ENCODE measurements around the gene MTG1. TPM values are rescaled to one million over a fixed set of nuclear protein-coding genes. Genes with fewer than 3 reads are reported as not detected.
"Not testable (repeated sequence)": the region's sequence is repeated elsewhere in the genome, so short reads cannot be mapped to it uniquely, and the experiment has no call there.

MTG1 gene
- total RNA-seq, 2 donors from 2014 or later: 38.9 to 58.8 TPM

DNA sequence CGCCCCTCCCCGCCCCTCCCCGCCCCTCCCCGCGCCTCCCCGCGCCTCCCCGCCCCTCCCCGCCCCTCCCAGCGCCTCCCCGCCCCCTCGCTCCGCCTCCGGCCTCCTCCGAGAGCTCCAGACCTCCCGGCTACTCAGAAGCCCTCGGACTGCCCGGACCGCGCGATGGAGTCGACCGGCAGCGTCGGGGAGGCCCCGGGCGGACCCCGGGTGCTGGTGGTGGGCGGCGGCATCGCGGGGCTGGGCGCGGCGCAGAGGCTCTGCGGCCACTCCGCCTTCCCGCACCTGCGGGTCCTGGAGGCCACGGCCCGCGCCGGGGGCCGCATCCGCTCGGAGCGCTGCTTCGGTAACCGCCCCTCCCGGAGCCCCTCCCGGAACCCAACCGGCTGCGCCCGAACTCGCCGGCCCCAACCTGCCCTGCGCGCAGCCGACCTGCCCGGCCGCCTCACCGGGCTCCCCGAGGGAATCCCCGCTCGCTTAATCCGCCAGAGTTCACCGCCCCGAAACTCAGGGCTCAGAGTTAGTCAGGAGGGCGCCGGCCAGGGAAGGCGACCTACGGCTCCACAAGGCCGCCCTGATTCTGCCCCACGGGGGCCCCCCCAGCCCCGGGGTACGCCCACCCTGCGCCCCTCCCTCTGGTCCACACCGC, 14.7 kb upstream of the MTG1 start, which contains the start of gene PAOX:
TSS of gene PAOX (plus strand) at position 111 of the 649 bp plus-strand sequence. CDS start at position 166, 55 bp downstream.
- Mint-ChIP-seq H3K4me1 (no peaks in the 10 kb centered on the region), H3K27me3 (no peaks in the 10 kb centered on the region), H3K27ac (no peak within 1 kb of the TSS), H3K9me3 (no peaks in the 10 kb centered on the region), H3K4me3 (peak within 1 kb of the TSS; percentile 61), H3K36me3 (ENCODE audit: low read depth) (no peaks in the 10 kb centered on the region)
- peak; percentile 88 for ATAC-seq (replicated peaks)

DNA sequence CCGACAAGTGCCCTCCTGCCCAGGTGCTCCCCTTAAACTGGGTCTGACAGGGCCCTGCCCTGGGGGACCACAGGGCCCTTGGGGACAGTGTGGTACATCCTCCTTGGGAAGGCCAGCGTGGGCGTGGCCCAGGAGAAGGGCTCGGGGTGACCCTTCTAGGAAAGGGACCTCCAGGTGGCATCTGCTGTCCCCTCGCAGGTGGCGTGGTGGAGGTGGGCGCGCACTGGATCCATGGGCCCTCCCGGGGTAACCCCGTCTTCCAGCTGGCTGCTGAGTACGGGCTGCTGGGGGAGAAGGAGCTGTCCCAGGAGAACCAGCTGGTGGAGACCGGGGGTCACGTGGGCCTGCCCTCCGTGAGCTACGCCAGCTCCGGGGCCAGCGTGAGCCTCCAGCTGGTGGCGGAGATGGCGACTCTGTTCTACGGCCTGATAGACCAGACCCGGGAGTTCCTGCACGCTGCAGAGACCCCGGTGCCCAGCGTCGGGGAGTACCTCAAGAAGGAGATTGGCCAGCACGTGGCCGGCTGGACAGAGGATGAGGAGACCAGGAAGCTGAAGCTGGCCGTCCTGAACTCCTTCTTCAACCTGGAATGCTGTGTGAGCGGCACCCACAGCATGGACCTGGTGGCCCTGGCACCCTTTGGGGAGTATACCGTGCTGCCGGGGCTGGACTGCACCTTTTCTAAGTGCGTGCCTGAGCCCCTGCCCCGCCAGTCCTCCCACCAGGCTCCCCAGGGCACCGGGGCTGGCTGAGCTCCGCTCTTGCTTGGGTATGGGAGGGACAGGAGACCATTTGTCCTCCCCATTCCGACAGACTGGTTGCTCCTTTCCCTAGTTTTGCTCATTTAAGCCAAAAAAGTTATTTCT, 13.9 kb upstream of the MTG1 start:
- no peaks in the 10 kb centered on the region for H3K36me3 Mint-ChIP-seq (ENCODE audit: low read depth)
- H3K4me3 Mint-ChIP-seq: peak overlapping the region; percentile 46
- no peak for ATAC-seq (replicated peaks)
- no peaks in the 10 kb centered on the region for H3K9me3 Mint-ChIP-seq
- H3K4me1 Mint-ChIP-seq: no peaks in the 10 kb centered on the region
- no peaks in the 10 kb centered on the region for H3K27me3 Mint-ChIP-seq
- H3K27ac Mint-ChIP-seq: no peak overlapping the region

DNA sequence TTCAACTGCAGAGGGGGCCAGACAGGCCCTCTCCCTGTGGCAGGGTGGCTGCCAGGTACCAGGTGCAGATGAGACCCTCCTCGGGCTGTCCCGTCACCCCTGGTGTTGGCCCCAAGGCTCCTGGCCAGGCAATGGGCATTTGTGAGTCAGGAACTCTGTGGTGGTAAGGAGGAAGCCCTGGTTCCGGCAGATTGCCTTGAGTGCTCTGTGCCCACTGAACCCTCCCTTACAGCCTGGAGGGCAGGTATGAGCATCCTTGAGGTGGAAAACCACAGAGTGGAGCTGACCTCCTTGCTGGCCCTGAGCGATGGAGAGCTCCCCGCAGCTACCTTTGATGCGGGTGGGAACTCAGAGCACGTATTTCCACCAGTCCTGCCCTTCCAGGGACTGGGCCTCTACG, 12.9 kb upstream of the MTG1 start:
- Mint-ChIP-seq H3K4me3 (no peak overlapping the region), H3K36me3 (ENCODE audit: low read depth) (no peaks in the 10 kb centered on the region), H3K9me3 (no peaks in the 10 kb centered on the region), H3K4me1 (no peaks in the 10 kb centered on the region), H3K27ac (no peak overlapping the region), H3K27me3 (no peaks in the 10 kb centered on the region)
- ATAC-seq (replicated peaks): no peak

DNA sequence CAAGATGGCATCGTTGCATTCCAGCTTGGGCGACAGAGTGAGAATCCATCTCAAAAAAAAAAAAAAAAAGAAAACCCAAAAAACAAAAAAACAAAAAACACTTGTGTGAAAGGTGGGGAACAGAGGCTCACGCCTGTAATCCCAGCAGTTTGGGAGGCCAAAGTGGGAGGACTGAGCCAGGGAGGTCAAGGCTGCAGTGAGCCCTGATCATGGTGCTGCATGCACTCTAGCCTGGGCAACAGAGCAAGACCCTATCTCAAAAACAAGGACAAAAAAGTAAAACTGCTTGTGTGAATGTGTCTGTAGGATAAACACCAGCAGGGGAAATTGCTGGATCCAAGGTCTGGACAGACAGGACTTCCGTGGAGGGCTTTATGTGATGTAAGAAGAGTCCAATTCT, 10.4 kb upstream of the MTG1 start:
- no peaks in the 10 kb centered on the region for H3K27me3 Mint-ChIP-seq
- H3K36me3 Mint-ChIP-seq (ENCODE audit: low read depth): no peaks in the 10 kb centered on the region
- ATAC-seq (replicated peaks): no peak
- no peak overlapping the region for H3K4me3 Mint-ChIP-seq
- peaks cover under 1% of the 10 kb centered on the region for H3K4me1 Mint-ChIP-seq
- no peaks in the 10 kb centered on the region for H3K9me3 Mint-ChIP-seq
- H3K27ac Mint-ChIP-seq: no peak overlapping the region

DNA sequence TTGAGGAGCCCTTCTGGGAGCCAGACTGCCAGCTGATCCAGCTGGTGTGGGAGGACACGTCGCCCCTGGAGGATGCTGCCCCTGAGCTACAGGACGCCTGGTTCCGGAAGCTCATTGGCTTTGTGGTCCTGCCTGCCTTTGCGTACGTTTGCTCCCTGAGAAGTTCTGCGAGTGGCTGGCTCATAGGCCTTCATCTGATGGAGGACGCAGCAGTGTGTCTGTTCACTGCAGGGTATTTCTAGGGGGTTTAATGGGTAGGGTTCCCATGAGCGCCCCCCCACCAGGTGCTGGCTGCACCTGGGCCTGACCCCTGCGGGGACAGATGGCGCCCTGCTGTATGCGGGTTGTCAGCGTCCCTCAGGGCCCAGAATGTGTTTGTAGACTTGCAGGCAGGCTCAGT, 9.9 kb upstream of the MTG1 start:
- Mint-ChIP-seq H3K9me3 (no peaks in the 10 kb centered on the region), H3K36me3 (ENCODE audit: low read depth) (no peaks in the 10 kb centered on the region), H3K4me3 (no peak overlapping the region), H3K4me1 (peaks cover 5% of the 10 kb centered on the region), H3K27me3 (no peaks in the 10 kb centered on the region), H3K27ac (no peak overlapping the region)
- no peak for ATAC-seq (replicated peaks)

DNA sequence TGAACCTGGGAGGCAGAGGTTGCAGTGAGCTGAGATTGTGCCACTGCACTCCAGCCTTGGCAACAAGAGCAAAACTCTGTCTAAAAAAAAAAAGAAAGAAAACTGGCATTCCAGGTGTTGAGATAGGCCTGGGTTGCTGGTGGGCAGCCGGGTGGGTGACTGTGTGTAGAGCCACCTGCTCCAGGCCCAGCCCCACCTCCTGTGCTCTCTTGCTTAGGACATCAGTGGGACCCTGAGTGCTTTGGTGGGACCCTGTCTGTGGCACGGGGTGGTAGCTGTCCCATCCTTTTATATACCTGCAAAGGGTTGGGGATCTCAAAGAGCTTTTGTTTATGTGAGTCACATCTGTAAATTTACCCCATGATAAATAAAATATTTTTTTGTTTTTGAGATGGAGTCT, 8.7 kb upstream of the MTG1 start:
- Mint-ChIP-seq H3K4me1 (peaks cover 10% of the 10 kb centered on the region), H3K9me3 (no peaks in the 10 kb centered on the region), H3K4me3 (no peak overlapping the region), H3K36me3 (ENCODE audit: low read depth) (no peaks in the 10 kb centered on the region), H3K27me3 (no peaks in the 10 kb centered on the region), H3K27ac (no peak overlapping the region)
- ATAC-seq (replicated peaks): no peak

DNA sequence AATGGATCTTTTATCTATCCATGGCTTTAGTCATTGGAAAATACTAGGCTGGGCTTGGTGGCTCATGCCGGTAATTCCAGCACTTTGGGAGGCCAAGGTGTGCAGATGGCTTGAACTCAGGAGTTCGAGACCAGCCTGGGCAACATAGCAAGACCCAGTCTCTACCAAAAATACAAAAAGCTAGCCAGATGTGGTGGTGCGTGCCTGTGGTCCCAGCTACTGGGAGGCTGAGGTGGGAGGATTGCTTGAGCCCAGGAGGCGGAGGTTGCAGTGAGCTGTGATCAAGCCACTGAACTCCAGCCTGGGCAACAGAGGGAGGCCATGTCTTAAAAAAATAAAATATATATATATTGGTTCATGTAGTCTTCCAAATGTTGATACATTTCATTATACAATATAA, 7.0 kb upstream of the MTG1 start:
- ATAC-seq (replicated peaks); H3K36me3 Mint-ChIP-seq (ENCODE audit: low read depth); H3K9me3 Mint-ChIP-seq; H3K27ac Mint-ChIP-seq; H3K27me3 Mint-ChIP-seq; H3K4me3 Mint-ChIP-seq: not testable (repeated sequence)
- H3K4me1 Mint-ChIP-seq: peaks cover 27% of the 10 kb centered on the region

DNA sequence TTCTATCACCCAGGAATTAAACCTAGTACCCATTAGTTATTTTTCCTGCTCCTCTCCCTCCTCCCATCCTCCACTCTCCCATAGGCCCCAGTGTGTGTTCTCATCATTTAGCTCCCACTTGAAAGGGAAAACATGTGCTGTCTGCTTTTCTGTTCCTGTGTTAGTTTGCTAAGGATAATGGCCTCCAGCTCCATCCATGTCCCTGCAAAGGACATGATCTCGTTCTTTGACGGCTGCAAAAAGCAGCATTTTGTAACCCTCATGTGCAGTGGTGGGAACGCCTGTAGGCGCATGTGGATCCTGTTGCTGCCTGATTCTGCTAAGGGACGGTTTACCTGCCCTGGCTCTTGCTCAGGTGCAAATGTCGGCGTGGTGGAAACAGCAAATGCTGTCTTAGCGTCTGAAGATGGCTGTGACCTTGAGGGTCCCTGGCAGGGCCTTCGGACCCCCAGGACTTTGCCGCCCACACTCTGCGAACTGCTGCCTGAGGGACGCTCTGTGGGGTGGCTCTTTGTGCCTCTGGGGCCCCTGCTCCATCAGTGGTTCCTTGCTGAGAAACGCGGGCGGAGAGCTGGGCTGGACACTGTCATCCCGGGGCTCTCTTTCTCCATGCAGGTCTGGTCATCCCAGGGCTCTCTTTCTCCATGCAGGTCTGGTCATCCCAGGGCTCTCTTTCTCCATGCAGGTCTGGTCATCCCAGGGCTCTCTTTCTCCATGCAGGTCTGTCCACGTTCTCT, 5.6 kb upstream of the MTG1 start:
- no peaks in the 10 kb centered on the region for H3K36me3 Mint-ChIP-seq (ENCODE audit: low read depth)
- no peak for ATAC-seq (replicated peaks)
- no peaks in the 10 kb centered on the region for H3K9me3 Mint-ChIP-seq
- peak overlapping the region; percentile 87 for H3K4me3 Mint-ChIP-seq
- H3K4me1 Mint-ChIP-seq: peaks cover 27% of the 10 kb centered on the region
- H3K27ac Mint-ChIP-seq: peak overlapping the region; percentile 89
- no peaks in the 10 kb centered on the region for H3K27me3 Mint-ChIP-seq

DNA sequence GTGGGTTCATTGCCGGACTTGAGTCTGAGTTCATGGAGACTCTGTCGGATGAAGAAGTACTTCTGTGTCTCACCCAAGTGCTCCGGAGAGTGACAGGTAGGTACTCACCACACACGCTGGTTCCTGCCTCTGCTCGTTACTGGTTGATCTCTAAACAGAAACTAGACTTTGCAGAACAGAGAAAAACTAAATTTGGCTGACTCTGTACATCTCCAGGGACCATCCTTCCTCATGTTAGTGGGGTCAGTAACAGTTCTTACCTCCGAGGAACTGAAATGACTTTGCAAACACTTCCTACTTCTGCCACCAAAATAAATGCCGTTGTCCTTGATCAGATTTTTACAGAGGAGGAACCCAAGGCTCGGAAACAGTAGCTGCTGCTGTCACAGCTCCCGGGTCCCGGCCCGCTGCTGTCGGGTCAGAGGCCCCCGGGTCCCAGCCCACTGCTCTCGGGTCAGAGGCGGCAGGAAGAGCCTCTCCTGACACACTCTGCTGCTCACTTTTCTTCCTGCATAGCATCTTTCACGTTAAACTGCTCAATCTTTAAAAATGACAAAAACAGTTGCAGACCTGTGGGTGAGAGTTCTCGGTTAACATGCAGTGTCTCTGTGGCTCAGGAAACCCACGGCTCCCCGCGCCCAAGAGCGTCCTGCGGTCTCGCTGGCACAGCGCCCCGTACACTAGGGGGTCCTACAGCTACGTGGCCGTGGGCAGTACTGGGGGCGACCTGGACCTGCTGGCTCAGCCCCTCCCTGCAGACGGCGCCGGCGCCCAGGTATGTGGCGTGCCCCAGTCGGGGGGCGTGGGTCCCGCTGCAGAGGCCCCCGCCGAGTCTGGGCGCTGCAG, 4.8 kb upstream of the MTG1 start:
- Mint-ChIP-seq H3K4me1 (peaks cover 27% of the 10 kb centered on the region), H3K36me3 (ENCODE audit: low read depth) (no peaks in the 10 kb centered on the region), H3K27me3 (no peaks in the 10 kb centered on the region), H3K4me3 (peak overlapping the region; percentile 87), H3K9me3 (no peaks in the 10 kb centered on the region), H3K27ac (peak overlapping the region; percentile 89)
- ATAC-seq (replicated peaks): peak; percentile 59

DNA sequence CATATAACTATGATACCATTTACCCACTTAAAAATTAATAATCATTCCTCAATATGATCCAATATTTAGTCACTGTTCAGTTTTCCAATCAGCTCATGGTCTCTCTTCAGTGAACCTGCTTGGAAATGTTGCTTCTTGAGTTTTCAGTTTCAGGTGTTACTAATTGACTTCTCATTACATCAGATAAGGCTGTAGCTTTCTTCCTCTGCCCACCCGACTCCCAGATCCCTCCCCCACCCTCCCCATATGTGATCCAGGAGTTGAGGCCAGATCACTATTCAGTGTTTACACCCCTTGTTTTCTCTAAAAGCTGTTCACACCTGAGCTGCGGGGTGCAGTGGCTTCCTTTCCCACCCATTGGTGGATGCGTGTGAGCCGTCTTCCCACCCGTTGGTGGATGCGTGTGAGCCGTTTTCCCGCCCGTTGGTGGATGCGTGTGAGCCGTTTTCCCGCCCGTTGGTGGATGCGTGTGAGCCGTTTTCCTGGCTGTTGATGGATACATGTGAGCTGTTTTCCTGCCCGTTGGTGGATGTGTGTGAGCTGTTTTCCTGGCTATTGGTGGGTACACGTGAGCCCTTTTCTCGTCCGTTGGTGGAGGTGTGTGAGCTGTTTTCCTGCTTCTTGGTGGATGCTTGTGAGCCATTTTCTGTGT, 3.2 kb upstream of the MTG1 start:
- peak; percentile 38 for ATAC-seq (replicated peaks)

DNA sequence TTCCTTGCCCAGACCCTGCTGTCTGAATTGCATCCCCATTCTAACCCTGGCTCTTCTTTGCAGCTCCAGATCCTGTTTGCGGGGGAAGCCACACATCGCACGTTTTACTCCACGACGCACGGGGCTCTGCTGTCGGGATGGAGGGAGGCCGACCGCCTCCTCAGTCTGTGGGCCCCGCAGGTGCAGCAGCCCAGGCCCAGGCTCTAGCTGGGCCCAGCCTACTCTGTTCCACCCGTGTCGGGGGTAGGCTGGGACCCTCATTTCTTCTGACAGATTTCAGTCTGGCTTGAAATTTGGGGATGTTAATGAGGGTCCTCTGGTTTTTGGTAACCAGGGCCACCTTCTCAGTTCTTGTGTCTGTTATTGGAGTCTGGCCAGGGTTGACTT, 2.7 kb upstream of the MTG1 start:
- Mint-ChIP-seq H3K27ac (peak overlapping the region; percentile 89), H3K36me3 (ENCODE audit: low read depth) (peaks cover 10% of the 10 kb centered on the region), H3K27me3 (no peaks in the 10 kb centered on the region), H3K4me1 (peaks cover 31% of the 10 kb centered on the region), H3K4me3 (peak overlapping the region; percentile 87), H3K9me3 (no peaks in the 10 kb centered on the region)
- ATAC-seq (replicated peaks): no peak

More for the DNA sequence above, 3.2 kb upstream of the MTG1 start:
- Mint-ChIP-seq H3K4me1 (peaks cover 31% of the 10 kb centered on the region), H3K4me3 (peak overlapping the region; percentile 87), H3K9me3 (no peaks in the 10 kb centered on the region), H3K27me3 (no peaks in the 10 kb centered on the region), H3K27ac (peak overlapping the region; percentile 89), H3K36me3 (ENCODE audit: low read depth) (peaks cover 5% of the 10 kb centered on the region)

DNA sequence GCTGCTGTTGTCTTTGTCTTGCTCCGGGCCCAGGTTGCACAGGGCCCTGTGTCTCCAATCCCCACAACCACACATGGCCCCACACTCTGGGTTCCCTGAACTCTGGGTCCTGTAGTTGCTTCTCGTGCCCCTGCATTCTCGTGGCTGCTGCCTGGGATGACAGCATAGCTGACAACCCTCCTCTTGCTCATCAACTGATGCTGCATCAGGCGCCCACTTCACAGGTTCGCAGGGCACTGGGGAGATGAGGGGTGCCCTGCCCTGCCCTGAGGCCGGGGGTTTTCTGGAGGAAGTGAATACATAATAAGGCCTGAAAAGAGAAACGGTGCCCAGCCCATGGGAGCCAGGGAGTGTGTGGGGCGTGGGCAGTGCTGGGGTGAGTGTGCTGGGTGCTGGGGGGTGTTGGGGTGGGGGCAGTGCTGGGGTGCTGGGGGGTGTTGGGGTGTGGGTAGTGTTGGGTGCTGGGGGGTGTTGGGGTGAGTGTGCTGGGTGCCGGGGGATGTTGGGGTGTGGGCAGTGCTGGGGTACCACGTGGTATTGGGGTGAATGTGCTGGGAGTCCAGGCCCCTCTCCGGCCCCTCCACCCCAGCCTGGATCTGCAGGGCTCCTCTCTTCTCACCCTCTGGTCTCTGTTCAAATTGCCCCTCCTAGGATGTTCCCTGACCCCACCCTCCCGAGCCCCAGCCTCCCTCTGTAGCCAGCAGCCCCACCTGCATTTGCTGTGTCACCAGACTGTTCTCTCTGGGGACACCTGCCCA, 2.0 kb upstream of the MTG1 start:
- no peak for ATAC-seq (replicated peaks)
- Mint-ChIP-seq H3K9me3 (no peaks in the 10 kb centered on the region), H3K36me3 (ENCODE audit: low read depth) (peaks cover 17% of the 10 kb centered on the region), H3K27ac (peak overlapping the region; percentile 89), H3K4me1 (peaks cover 31% of the 10 kb centered on the region), H3K4me3 (peak overlapping the region; percentile 87), H3K27me3 (no peaks in the 10 kb centered on the region)
